Sciatic nerve (tissue), 2 donors: ENCODE data around the gene UBE3D. TPM values are rescaled to one million over a fixed set of nuclear protein-coding genes. Genes with fewer than 3 reads are reported as not detected.
"Not testable (repeated sequence)": the region's sequence is repeated elsewhere in the genome, so short reads cannot be mapped to it uniquely, and the experiment has no call there.

ENCODE experiments used
- ATAC-seq: fragments of 200-7000 bp; cut with Tn5 transposase; one replicate; pipeline ENCODE4 v1.9.1; 2020; ENCODE audit warnings: mild to moderate bottlenecking, moderate library complexity
- DNase-seq: peaks from one replicate; pipeline ENCODE4 v3.0.0-alpha.2; 2020; ENCODE audit warnings: low spot score
- intact Hi-C: fragments of 100-400 bp; cut with DNase I; formaldehyde crosslinking; loops from one replicate; pipeline ENCODE4 v1.14.2; 2022
- total RNA-seq: library from RNA; stranded (reverse); fragmentation: NEBNext Ultra II Directional; extraction: Animal tissue kit (Norgen Biotek cat#: 25700); gene quantifications from one replicate; pipeline ENCODE4 v1.2.1, GENCODE V29; 2021
- donor health status: DM: no; HTN: no; CAD: no.
- donor health status: DM: no; HTN: no; CAD: no.

Gene UBE3D
- total RNA-seq, 1 donor from 2014 or later = 11.3 TPM

GRCh38 chr6:82951935-82952334 is 113.7 kb downstream of the UBE3D start:
- ATAC-seq = no peak
- intact Hi-C loops = no loop called here

DNA sequence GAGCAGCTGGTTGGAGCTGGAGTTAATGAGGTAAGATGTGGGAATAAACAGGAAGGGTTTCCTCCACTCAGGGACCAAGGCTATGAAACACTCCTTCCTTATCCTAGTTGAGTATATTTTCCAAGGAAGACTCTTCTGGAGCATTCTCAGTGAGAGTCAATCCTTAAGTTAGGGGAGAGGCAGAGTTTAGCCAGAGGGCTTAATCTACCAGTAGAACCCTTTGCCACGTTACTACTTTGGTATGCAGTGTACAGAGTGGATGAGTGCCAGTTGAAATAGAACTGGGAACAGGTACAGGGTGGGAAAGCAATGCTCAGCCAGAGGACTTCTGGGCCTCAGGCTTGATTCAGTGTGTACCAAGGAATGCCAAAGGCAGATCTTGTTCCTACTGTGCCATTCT is 114.3 kb downstream of the UBE3D start:
- ATAC-seq = no peak
- DNase-seq = no peak
- intact Hi-C loops = no loop called here

More at GRCh38 chr6:82951935-82952334, 113.7 kb downstream of the UBE3D start:
- no peak for DNase-seq

DNA sequence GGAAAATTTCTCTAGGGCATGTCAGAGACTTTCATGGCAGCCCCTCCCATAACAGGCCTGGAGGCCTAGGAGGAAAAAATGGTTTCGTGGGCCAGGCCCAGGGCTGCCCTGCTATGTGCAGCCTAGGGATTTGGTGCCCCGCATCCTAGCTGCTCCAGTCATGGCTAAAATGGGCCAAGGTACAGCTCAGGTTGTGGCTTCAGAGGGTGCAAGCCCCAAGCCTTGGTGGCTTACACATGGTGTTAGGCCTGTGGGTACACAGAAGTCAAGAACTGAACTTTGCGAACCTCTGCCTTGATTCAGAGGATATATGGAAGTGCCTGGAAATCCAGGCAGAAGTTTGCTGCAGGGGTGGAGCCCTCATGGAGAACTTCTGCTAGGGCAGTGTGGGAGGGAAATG is 134.7 kb downstream of the UBE3D start:
- DNase-seq, ATAC-seq: not testable (repeated sequence)
- intact Hi-C loops = loop anchor here (5.0 kb wide), 1 partner anchor 744 kb away; no protein-coding TSS in a partner anchor

DNA sequence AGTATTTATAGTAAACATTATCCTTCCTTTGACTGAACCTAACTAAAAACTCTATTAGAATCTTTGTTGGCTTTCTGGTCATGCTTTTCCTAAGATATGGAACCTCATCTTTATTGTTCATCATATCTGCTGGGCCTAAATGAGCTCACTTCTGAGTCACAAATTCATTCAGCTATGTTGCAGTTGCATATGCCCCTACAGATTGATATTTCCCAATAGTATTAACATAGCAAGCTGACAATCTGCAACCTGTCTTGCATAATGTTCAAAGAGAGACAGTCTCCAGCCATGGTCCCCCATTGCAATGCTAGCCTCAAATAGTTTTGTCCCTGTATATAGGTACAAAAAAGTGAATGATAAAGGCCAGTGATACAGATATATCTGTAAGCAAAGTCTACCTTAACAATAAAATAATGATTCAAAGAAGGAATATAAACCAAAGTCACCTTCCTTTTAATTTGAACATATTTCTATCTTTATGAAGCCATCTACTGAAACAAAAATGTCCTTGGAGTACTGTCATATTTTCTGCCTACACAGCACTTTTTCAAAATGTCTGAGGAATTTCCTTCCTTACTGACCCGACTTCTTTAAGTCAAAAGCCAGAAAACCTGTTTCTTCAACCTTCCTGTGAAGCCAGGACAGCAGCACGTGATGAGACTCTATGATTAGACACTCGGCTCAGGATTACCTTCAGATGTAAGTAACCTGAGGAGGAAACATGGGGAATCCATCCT is 140.7 kb downstream of the UBE3D start:
- intact Hi-C loops = no loop called here
- ATAC-seq (no peak), DNase-seq (no peak)

GRCh38 chr6:82921258-82921657 is 144.4 kb downstream of the UBE3D start:
- intact Hi-C loops = no loop called here
- DNase-seq (no peak), ATAC-seq (no peak)

DNA sequence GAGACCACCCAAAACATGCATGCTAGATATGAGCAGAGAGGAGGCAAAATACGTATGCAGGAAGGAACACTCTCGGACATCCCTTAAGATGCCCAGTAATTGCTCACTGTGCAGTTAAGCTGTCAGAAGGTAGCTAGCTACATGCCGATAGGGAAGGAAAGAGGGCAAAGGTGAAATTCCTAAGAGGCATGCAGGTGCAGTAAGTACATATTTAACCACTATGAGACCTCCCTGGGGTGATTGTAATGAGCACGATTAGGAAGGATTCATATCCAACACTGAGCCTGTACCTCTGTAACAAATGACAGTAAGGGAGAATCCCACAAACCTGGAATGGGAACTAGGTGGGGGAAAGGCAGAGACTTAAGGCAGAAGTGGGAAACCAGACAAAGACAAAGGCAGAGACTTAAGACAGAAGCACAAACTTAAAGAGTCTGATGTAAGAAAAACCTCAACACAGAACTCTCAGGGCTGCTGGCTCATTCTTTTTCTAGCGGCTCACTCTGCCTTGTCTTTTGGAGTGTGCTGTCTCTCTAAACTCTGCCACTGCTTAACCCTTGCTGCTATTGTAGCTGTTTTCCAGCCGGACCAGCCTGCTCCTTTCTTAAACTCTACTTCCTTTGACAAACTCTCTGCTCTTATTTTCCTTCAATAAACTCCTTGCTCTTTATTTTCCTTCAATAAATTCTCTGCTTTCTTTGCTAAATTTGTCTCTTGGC is 148.1 kb downstream of the UBE3D start:
- ATAC-seq (no peak), DNase-seq (no peak)
- intact Hi-C loops = no loop called here

- intact Hi-C loops = no loop called here
- DNase-seq (no peak), ATAC-seq (no peak)
Measured at GRCh38 chr6:82915666-82916065, 150.0 kb downstream of the UBE3D start.

- ATAC-seq (no peak), DNase-seq (no peak)
- intact Hi-C loops = no loop called here
Measured at GRCh38 chr6:82914511-82914910, 151.1 kb downstream of the UBE3D start.

DNA sequence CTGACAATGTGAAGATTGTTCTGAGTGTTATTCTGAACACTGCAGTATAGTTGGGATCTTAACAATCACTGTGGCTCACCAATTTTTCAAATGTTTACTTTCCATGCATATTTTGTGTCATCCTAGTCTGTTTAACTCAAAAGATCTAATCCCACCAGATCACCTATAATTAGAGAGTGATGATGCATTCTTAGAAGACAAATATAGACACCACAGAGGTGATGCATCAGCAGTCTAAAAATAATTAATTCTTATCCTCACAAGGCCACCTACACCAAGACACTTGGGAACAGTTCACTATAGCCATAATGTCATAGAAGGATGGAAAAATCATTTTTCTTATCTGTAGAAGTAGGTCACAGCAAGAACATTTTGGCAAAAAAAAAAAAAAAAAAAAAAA is 154.8 kb downstream of the UBE3D start:
- ATAC-seq = no peak
- DNase-seq = no peak
- intact Hi-C loops = no loop called here

GRCh38 chr6:82910395-82910794 is 155.2 kb downstream of the UBE3D start:
- no peak for ATAC-seq
- intact Hi-C loops = no loop called here
- no peak for DNase-seq

GRCh38 chr6:82909551-82909950 is 156.1 kb downstream of the UBE3D start:
- intact Hi-C loops = no loop called here
- DNase-seq (no peak), ATAC-seq (no peak)

GRCh38 chr6:82908661-82909060 is 157.0 kb downstream of the UBE3D start:
- intact Hi-C loops = no loop called here
- ATAC-seq (no peak), DNase-seq (no peak)

GRCh38 chr6:82906951-82907350 is 158.7 kb downstream of the UBE3D start:
- DNase-seq (no peak), ATAC-seq (no peak)
- intact Hi-C loops = no loop called here

- ATAC-seq (no peak), DNase-seq (no peak)
- intact Hi-C loops = no loop called here
Measured at GRCh38 chr6:82906489-82906888, 159.2 kb downstream of the UBE3D start.

DNA sequence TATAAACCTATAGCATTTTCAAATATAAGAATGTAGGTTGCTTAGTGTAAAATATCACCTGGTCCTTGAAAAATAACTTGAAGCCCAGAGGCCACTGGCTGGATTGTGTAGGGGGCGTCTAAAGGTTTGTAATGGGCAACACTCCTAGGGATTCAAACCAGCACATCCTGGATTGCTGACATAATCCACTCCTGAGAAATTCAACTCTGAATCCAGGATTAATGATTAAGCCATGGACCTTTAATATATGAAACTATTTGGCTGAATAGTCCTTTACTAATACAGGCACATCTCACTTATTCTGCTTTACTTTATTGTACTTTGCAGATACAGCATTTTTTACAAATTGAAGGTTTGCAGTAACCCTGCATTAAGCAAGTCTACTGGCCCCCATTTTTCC is 160.8 kb downstream of the UBE3D start:
- DNase-seq (no peak), ATAC-seq (no peak)
- intact Hi-C loops = no loop called here

GRCh38 chr6:82904257-82904656 is 161.4 kb downstream of the UBE3D start:
- DNase-seq (no peak), ATAC-seq (no peak)
- intact Hi-C loops = no loop called here

GRCh38 chr6:82902290-82902689 is 163.4 kb downstream of the UBE3D start:
- DNase-seq (no peak), ATAC-seq (no peak)
- intact Hi-C loops = no loop called here

GRCh38 chr6:82894653-82895259 is 170.9 kb downstream of the UBE3D start:
- DNase-seq (no peak), ATAC-seq (no peak)
- intact Hi-C loops = no loop called here

DNA sequence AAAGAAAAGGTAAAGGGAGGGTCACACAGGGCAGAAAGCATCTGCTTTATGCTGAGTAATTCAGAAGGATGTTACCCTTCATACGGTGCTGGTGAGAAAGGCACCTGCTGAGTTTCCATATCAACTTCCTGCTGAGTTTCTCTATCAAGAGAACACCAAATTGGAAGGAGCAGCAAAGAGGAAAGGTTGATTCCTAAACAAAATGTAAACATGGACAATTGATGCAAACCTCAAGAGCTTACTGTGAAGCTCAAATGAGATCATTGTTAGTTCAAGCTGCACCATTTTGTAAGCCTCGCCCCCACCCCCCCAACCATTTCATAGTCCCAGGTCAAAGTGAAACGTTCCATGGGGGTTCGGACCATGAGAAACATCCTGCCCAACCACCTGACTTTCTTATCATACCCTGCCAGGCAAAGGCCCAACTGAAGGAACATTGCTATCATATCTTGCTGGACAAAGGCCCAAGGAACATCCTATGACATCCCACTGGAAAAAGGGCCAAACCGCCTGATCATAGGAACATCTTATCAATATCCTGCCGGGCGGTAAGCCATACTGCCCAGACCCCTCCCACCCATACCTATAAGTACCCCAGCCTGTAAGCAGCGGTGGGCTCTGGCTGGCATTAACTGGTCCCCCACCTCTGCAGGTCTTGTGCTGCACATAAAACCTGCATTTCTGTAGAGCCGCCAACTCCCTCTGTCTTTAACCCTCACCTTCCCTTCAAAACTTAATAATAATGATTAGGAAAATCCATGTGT is 171.6 kb downstream of the UBE3D start:
- intact Hi-C loops = no loop called here
- no peak for ATAC-seq

More for the DNA sequence above, 171.6 kb downstream of the UBE3D start:
- DNase-seq = no peak
